KMS-11 (cell line): ENCODE measurements around the gene LRRC1.

Experiments used
- H2AFZ ChIP-seq: fragments of 200-600 bp; sonication (generic); 2 replicates; pipeline ENCODE4 v1.6.1; 2016; ENCODE audit warnings: antibody characterized with exemption, mixed run types, low read depth
- H3K27ac ChIP-seq: fragments of 200-600 bp; sonication (generic); 2 replicates; pipeline ENCODE4 v1.6.1; 2016; ENCODE audit warnings: mild to moderate bottlenecking, mixed run types
- H3K27me3 ChIP-seq: fragments of 200-600 bp; sonication (generic); 2 replicates; pipeline ENCODE4 v1.6.1; 2017; ENCODE audit warnings: mild to moderate bottlenecking, low read depth, mixed run types, moderate library complexity; ENCODE audit not compliant: insufficient read depth
- H3K36me3 ChIP-seq: fragments of 200-600 bp; sonication (generic); 2 replicates; pipeline ENCODE4 v1.6.1; 2017; ENCODE audit warnings: mild to moderate bottlenecking, mixed run types; ENCODE audit not compliant: insufficient read depth
- H3K4me1 ChIP-seq: fragments of 200-600 bp; sonication (generic); 2 replicates; pipeline ENCODE4 v1.6.1; 2016; ENCODE audit warnings: mild to moderate bottlenecking, low read depth, mixed run types; ENCODE audit not compliant: poor library complexity, severe bottlenecking
- H3K4me2 ChIP-seq: fragments of 200-600 bp; sonication (generic); 2 replicates; pipeline ENCODE4 v1.7.0; 2016; ENCODE audit warnings: mild to moderate bottlenecking, mixed run types
- H3K4me3 ChIP-seq: fragments of 200-600 bp; sonication (generic); IDR thresholded peaks from 2 replicates; pipeline ENCODE4 v1.6.1; 2017; ENCODE audit warnings: low read depth, low read length, mixed read lengths; ENCODE audit not compliant: insufficient read depth
- H3K79me2 ChIP-seq: fragments of 200-600 bp; sonication (generic); 2 replicates; pipeline ENCODE4 v1.6.1; 2016; ENCODE audit warnings: low read depth, mixed run types; ENCODE audit not compliant: insufficient read depth
- H3K9ac ChIP-seq: fragments of 200-600 bp; sonication (generic); 2 replicates; pipeline ENCODE4 v1.6.1; 2016; ENCODE audit warnings: mild to moderate bottlenecking, mixed run types
- H4K20me1 ChIP-seq: fragments of 200-600 bp; sonication (generic); 2 replicates; pipeline ENCODE4 v1.6.1; 2016; ENCODE audit warnings: mild to moderate bottlenecking, mixed run types; ENCODE audit not compliant: insufficient read depth
- CTCF ChIP-seq: fragments of 200-600 bp; sonication (generic); conservative IDR thresholded peaks from 2 replicates; pipeline ENCODE4 v1.6.1; 2017; ENCODE audit warnings: low read depth, mild to moderate bottlenecking, antibody characterized with exemption, low read length, moderate library complexity, mixed read lengths

The LRRC1 gene

GRCh38 chr6:53808302-53808881, 13.6 kb downstream of the LRRC1 start:
- H3K79me2 ChIP-seq = peaks cover 83% of the 10 kb centered on the region
- H3K27me3 ChIP-seq = no peaks in the 10 kb centered on the region
- H4K20me1 ChIP-seq = no peaks in the 10 kb centered on the region
- peak overlapping the region; percentile 99; the same call in 1 of the 2 replicates for H3K4me2 ChIP-seq
- no peak overlapping the region for H2AFZ ChIP-seq
- no peak overlapping the region for H3K9ac ChIP-seq
- no peaks in the 10 kb centered on the region for H3K36me3 ChIP-seq
- peak overlapping the region; percentile 83 for H3K27ac ChIP-seq
- no peak overlapping the region for H3K4me3 ChIP-seq
- H3K4me1 ChIP-seq = peaks cover 96% of the 10 kb centered on the region
- no peak for TF ChIP-seq CTCF

GRCh38 chr6:53809691-53810090, 14.9 kb downstream of the LRRC1 start:
- Histone ChIP-seq H3K4me3 (no peak overlapping the region), H3K9ac (peak overlapping the region; percentile 46; the same call in 1 of the 2 replicates), H3K27me3 (no peaks in the 10 kb centered on the region), H4K20me1 (no peaks in the 10 kb centered on the region), H3K27ac (peak overlapping the region; percentile 83), H2AFZ (0 out of 2 replicates have a peak overlapping the region, but pooled peaks have one; percentile 28), H3K4me1 (peaks cover 99% of the 10 kb centered on the region), H3K4me2 (peak overlapping the region; percentile 99), H3K36me3 (no peaks in the 10 kb centered on the region), H3K79me2 (peaks cover 85% of the 10 kb centered on the region)
- no peak for TF ChIP-seq CTCF

- no peak for TF ChIP-seq CTCF
- Histone ChIP-seq H3K4me3 (no peak overlapping the region), H3K27ac (peak overlapping the region; percentile 83), H4K20me1 (no peaks in the 10 kb centered on the region), H3K9ac (peak overlapping the region; percentile 46), H3K27me3 (no peaks in the 10 kb centered on the region), H2AFZ (peak overlapping the region; percentile 28; the same call in 1 of the 2 replicates), H3K79me2 (peaks cover 85% of the 10 kb centered on the region), H3K36me3 (no peaks in the 10 kb centered on the region), H3K4me2 (peak overlapping the region; percentile 99), H3K4me1 (peaks cover 91% of the 10 kb centered on the region)
These were observed 16.3 kb downstream of the LRRC1 start for GRCh38 chr6:53811082-53811481.

- Histone ChIP-seq H2AFZ (no peak overlapping the region), H3K4me1 (peaks cover 88% of the 10 kb centered on the region), H3K4me2 (peak overlapping the region; percentile 99), H3K27me3 (no peaks in the 10 kb centered on the region), H4K20me1 (no peaks in the 10 kb centered on the region), H3K36me3 (no peaks in the 10 kb centered on the region), H3K27ac (peak overlapping the region; percentile 83), H3K4me3 (no peak overlapping the region), H3K79me2 (peaks cover 85% of the 10 kb centered on the region), H3K9ac (peak overlapping the region; percentile 46; the same call in 1 of the 2 replicates)
- no peak for TF ChIP-seq CTCF
These were observed 16.9 kb downstream of the LRRC1 start for GRCh38 chr6:53811746-53812145.
